HT1080 (cell line): ENCODE measurements around the gene DLGAP1. TPM values are rescaled to one million over a fixed set of nuclear protein-coding genes. Genes with fewer than 3 reads are reported as not detected.
"Not testable (repeated sequence)": the region's sequence is repeated elsewhere in the genome, so short reads cannot be mapped to it uniquely, and the experiment has no call there.

Experiments
- DNase-seq: peaks from one replicate; pipeline ENCODE4 v3.0.0-alpha.2; 2015; ENCODE audit warnings: low read depth
- total RNA-seq: library from RNA; depleted of rRNA; stranded (reverse); fragments of >200 nt; shearing (Covaris generic); gene quantifications from 2 replicates; pipeline ENCODE4 v1.2.3, GENCODE V29; 2014

The DLGAP1 gene
- total RNA-seq, 1 experiment from 2014 or later: not detected

DNA sequence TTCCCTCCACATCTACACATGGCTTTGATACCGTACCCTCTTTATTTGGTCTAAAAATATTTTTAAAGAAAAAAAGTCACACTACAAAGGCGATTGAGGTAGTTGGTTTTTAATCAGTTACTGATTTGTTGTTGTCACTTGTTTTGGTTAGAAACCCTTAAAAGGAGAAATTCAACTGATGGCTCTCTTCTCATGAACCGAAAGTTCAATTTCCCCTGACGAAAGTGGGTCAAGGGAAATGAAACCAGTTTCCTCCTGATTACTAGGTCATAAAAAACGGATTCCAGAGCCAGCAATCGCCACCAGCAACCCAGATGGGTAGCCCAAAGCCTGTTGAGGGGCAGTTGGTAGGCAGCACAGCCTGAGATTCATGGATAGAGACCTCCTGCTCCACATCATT is 63.2 kb downstream of the DLGAP1 start:
- DNase-seq: no peak

- DNase-seq: no peak
Measured at GRCh38 chr18:4385876-4386275, 69.2 kb downstream of the DLGAP1 start.

GRCh38 chr18:4384932-4385331 is 70.2 kb downstream of the DLGAP1 start:
- no peak for DNase-seq

- DNase-seq: no peak
Measured at GRCh38 chr18:4374564-4374963, 80.5 kb downstream of the DLGAP1 start.

DNA sequence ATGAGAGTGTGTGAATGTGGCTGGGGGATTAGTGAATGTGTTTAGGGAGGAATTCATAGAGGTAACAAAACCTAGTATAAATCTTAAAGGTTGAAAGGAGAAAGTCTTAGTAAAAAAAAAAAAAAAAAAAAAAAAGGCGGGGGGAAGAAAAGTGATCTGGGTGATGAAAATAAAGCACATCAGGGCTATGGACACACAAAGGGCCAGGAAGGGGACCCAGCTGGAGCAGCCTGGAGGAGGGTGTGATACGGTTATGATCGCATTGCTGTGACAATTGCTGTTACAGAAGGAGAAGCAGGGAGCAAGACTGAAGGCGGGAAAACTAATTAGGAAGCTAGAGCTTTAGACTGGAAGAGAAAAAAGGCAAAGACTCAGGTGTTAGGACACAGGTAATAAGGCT is 85.4 kb downstream of the DLGAP1 start:
- no peak for DNase-seq

GRCh38 chr18:4360221-4360715 is 94.8 kb downstream of the DLGAP1 start:
- DNase-seq: no peak

GRCh38 chr18:4358618-4359017 is 96.5 kb downstream of the DLGAP1 start:
- no peak for DNase-seq

DNA sequence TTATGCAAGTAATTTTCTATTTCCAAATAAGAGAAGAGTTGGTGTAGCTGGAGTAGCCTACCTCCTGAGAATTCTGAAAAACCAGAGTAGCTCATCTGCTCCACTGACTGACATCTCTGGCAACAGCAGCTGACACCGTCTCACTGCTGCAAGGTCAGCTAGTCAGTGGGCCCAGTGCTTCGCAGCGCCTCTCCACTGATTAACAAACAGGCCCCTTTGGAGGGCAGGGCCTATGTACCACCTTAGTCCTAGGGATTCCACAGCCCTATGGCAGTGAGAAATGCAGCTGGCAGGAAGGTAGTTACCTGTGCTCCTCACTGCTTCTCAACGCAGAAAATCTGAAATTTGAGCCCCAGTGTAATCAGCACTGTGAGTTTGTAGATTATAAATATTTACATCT is 97.5 kb downstream of the DLGAP1 start:
- no peak for DNase-seq

- DNase-seq: no peak
Measured at GRCh38 chr18:4356929-4357328, 98.2 kb downstream of the DLGAP1 start.

DNA sequence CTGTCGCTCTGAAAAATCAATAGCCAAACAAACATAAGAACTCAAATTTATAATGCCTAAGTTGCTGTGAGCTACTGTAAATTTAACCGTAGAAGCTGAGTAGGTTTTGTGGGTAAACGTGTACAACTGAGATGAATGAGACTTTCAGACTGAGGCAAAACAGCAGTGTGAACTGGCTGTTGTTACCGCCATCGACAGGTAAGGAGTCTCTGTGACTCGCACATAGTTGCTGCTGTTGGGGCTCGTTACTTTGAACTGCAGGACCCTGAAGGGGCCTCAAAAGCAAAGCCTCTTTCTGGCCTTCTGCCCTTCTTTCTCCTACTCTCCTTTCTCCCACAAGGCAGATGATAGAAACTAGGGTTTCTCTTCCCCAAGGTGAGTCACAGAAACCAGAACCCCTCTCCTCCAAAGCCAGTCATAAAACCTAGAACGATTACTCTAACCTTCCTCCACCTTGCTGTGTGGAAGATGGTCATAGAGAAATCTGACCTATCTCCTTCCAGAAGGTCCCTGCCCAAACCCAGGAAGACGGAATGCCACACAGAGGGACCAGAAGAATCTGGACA is 101.2 kb downstream of the DLGAP1 start:
- DNase-seq: no peak

DNA sequence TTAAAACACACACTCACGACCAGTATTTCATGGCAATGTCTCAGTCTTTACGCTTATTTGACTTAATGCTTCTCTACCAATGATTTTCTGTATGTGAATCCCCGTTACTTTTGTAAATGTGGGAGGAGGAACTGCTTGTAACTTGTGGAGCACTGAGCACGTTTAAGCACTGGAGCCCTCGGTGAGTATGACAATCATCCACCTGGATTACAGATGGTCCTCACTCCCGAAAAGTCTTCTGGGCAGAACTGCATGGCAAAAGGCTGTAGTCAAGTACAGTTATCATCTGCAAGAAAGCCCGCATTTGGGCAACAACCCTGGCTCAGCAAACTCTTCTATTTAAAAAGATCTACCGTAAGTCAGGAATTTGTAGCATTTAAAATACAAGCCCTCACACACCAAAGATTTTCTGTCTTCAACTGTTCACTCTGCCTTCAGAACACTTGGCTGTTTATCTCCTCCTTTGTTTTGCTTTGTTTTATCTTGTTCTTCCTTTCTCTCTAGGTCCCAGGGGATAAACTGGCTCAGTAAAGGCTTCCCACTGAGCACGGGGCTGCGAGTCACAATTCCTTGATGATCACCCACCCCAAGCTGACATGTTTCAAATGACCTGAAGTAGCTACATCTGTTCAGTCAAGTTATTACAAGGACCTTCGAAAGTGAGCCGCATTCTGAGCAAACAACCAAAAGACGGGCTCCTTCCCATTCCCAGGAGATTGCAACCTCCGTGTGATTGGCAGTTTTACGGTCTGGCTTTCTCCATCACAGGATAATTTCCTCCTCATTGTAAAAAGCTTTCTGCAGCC is 102.2 kb downstream of the DLGAP1 start:
- DNase-seq: no peak

- no peak for DNase-seq
Measured at GRCh38 chr18:4351005-4351404, 104.1 kb downstream of the DLGAP1 start.

DNA sequence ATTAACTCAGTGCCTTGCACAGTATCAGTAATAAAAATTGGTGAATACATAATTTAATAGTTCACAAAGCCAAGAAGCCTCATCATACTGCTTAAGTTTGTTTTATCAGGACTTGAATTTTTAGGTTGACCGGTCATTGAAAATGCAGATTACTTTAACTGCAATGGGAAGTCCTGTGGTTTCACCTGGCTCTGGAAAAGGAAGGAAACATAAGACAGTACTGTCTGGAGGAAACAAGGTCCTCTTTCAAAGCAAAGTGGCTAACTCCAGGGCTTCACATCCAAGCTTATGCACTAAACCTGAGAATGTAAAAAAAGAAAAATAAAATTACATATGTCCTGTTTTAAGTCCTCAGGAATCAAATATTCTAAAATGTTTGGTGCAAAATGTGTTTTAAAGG is 119.7 kb downstream of the DLGAP1 start:
- no peak for DNase-seq

GRCh38 chr18:4333043-4333442 is 122.1 kb downstream of the DLGAP1 start:
- DNase-seq: no peak

DNA sequence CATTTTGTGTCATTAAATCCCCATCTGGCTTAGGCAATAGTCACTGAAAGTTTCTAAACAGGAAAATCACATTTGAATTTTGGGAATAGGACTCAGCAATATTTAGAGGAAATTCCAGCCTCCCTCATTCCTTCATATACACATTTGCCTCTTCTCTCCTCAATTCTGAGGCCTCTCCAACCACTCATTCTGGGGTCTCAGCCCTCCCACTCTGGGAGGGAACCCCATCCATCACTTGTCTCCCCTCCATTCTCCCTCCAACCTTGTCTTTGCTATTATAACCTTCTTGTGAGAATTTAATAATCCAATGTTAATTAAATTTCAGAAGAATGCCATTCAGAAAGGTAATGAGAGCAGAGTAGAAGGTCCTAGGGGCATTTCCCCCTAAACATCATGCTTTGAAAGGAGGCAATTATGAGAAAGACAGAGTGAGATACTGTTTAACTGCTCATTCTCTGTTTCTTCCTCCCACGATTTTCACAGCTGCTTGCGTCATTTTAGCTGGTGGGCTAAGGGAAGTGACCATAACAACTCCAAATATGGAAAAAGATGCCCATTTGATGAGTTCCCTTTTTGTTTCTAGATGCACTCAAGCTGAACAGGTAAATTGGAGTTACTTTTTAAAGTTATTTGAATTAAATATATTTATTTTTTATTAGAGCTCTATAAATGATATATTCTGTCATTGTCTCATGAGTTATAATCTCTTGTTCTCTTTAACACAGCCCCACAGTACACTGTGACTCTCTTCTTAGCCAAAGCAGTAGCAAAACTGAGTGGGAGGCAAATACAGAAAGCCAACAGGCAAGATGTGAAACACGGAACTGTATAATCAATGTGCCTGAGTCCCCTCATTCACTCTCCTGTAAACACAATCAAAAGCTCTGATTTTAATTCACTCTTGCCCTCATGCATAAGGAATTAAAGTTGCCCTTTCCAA is 135.1 kb downstream of the DLGAP1 start:
- no peak for DNase-seq

GRCh38 chr18:4318311-4318710 is 136.8 kb downstream of the DLGAP1 start:
- DNase-seq: no peak

- not testable (repeated sequence) for DNase-seq
Measured at GRCh38 chr18:4311945-4312344, 143.2 kb downstream of the DLGAP1 start.

- DNase-seq: no peak
Measured at GRCh38 chr18:4311136-4311535, 144.0 kb downstream of the DLGAP1 start.

GRCh38 chr18:4309227-4309626 is 145.9 kb downstream of the DLGAP1 start:
- no peak for DNase-seq

GRCh38 chr18:4308576-4308975 is 146.5 kb downstream of the DLGAP1 start:
- no peak for DNase-seq

DNA sequence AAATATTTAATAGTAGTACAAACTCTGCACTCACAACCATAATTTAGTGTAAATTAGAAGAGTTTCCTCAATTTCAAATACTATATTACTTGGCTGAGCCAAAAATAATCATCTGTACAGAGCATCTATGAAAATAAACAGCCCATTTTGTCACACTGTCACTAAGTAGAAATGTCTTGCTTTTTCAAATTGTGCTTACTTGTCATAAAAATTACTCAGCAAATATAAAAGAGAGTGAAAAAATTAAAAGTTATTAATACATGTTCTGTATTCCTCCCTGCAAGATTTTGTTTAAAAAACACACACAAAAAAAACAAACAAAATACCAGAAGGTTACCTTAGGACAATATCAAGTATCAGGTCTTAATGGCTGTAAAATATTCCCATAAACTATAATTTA is 155.7 kb downstream of the DLGAP1 start:
- DNase-seq: no peak

GRCh38 chr18:4293337-4293736 is 161.8 kb downstream of the DLGAP1 start:
- DNase-seq: no peak
